G401 (cell line): Measurements from ENCODE around the gene MRPS24. TPM values are rescaled to one million over a fixed set of nuclear protein-coding genes. Genes with fewer than 3 reads are reported as not detected.
"Not testable (repeated sequence)": the region's sequence is repeated elsewhere in the genome, so short reads cannot be mapped to it uniquely, and the experiment has no call there.

ENCODE experiments used
- DNase-seq: peaks from one replicate; pipeline ENCODE4 v3.0.0-alpha.2; 2015; ENCODE audit warnings: low spot score
- in situ Hi-C: cut with HindIII; loops from 2 replicates; pipeline ENCODE4 v1.10.0; 2016; ENCODE audit warnings: low sequenced_read_pairs, mixed read lengths
- total RNA-seq: library from RNA; depleted of rRNA; stranded (reverse); fragments of >200 nt; shearing (Covaris generic); gene quantifications from 2 replicates; pipeline ENCODE4 v1.2.3, GENCODE V29; 2014; rRNA removed

MRPS24 gene
- 143 and 192 TPM in 2 replicates for total RNA-seq

DNA sequence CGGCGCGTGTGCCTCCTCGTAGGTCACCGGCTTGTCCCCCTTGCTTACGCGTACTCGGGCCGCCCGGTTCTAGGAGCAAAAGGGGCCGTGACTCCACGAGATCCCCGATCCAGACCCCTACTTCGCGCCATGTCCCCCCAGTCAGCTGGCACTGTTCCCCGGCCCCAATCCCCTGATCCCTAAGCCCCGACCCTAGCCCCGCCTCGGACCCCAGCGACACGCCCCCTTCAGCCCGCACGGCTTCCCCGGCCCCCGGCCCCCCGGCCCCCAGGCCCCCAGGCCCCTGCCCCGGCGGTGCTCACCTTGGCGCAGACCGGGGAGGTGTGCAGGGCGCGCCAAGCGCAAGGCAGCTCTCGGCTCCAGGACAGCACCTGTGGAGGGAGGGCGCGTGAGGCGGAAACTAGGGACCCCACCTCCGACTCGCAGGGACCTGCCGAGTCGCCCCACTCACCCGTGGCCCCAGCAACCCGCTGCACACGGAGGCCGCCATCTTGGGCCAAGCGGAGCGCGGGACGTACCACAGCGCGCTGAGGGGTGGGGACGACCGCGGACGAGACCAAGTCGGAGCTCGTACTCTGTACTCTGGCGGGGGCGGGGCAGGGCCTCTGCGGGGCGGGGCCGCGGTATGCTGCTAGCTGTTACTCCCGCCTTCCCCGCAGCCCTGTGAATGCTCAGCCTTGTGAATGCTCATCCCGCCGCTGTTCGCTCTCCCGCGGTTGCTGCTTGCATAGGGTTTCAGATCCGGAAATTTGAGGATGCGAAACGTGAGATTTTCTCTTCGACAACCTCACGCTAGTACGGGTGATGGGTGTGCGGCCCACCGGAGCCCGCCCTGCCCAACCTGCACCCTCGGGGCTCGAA, at the start of gene MRPS24:
TSS of gene MRPS24 (minus strand) at position 512 of the 861 bp plus-strand sequence. CDS start at position 490, 22 bp downstream.
- peak; percentile 96 for DNase-seq
- in situ Hi-C loops = no loop called here

DNA sequence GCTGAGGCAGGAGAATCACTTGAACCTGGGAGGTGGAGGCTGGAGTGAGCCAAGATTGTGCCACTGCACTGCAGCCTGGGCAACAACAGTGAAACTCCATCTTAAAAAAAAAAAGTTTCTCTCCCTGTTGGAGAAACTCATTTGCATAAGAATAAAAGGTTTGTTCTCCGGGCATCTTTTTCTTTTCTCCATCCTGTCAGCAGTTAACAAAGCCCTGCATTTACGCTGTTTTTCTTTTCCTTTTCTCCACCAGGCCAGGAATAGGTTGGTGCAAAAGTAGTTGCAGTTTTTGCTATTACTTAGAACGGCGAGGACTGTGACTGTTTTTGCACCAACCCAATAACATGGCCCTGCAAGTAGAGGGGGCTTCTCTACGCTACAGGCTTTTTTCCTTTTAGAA, 46.6 kb upstream of the MRPS24 start:
- DNase-seq = no peak
- in situ Hi-C loops = no loop called here

DNA sequence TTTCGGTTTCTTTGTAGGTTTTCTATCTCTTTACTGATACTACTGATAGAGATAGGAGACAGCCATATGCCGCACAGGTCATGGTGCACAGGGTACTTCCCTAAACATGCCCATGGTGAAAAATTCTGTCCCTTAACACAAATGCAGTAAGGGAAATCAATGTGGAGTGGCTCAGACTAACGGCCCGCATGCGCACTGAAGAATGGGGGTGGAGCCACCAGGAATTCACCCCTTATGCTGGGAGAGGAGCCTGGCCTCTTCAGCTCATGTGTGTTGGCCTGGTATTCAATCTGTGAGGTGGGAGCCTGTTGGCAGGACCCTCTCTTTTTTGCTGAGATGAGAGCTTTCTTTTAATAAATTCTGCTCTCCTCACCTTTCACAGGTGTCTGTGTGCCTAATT, 45.5 kb upstream of the MRPS24 start:
- in situ Hi-C loops = no loop called here
- no peak for DNase-seq

DNA sequence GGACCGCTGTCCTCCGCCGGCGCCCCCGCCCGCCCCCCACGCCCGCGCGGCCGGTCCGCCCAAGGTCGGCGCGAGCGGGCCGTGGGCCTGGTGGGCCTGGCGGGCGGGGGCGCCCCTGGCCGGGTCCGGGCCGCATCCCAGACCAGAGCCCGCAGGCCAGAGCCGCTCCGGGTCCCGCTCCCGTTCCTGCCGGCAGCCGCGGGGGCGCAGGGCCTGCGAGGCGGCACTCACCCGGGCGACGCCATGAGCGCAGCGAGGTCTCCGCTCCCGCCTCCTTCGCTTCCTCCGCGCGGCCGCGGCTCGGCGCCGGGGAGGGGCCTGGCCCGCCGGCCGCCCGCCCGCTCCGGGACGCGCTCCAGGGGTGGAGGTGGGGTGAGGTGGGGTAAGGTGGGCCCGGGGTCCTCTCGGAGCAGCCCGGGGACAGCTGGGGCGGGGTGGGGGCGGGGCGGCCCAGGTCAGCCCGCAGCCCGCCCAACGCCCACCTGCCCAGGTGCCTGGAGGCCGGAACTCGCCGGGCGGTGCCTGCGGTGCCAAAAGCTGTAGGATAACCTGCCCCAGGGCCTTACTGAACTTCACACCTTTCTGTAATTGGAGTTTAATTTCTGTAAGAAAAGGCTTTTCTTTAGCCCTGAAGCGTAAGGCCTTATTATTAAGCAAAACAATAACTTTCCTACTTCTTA, 37.2 kb upstream of the MRPS24 start, which contains the start of gene URGCP:
TSS of gene URGCP (minus strand) at position 266 of the 680 bp plus-strand sequence. CDS start at position 245, 21 bp downstream.
- in situ Hi-C loops = no loop called here
- peak; percentile 40 for DNase-seq

DNA sequence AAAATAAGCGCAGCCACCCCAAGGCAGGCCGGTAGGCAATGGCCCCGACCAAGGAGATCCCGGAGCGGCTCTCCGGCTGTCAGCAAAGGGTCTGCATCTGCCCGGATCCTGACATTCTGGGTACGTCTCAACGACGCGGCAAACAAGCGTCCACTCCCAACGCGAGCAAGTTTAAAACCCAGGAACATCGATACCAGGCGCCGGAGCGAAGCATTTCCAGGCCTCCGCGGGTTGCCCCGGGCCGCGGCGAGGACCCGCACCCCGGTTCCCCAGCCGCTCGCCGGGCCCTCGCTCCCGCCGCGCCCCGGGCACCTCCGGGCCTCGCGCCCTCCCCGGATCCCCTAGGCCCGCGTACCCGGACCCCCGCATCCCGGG, 36.6 kb upstream of the MRPS24 start:
- peak; percentile 46 for DNase-seq
- in situ Hi-C loops = no loop called here

DNA sequence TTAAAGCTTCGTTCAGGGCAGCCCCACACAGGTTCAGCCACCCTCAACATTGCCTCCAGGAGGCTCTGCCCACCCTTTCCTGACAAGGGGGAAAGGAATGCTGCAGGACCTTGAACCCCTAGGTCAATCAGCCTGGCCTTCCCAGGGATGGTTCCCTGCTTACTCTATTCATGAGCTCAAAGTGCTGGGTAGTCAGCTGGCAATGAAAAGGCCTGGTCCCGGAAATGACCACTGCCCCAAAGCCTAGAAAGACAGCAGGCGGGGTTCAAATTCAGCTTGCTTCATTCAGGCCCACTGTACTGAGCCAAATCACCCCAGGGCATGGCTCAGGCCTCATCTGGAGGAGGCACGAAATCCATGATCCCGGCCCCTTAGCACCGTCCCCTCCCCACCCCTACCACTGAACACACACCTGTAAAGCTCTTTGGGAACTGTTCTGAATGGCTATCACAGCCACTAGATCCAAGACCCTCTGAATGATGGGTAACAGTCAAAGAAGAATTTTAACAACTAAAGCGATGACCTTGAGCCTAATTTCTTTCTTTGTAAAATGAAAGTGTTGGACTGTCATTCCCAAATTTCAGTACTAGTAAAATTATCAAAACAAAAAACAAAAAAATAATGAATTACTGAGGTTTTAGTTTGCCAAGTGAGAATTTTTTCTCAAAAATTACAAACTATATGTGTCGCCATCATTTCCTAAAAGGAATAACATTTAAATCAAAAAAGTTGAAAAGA, 36.1 kb upstream of the MRPS24 start:
- DNase-seq = peak; percentile 25

DNA sequence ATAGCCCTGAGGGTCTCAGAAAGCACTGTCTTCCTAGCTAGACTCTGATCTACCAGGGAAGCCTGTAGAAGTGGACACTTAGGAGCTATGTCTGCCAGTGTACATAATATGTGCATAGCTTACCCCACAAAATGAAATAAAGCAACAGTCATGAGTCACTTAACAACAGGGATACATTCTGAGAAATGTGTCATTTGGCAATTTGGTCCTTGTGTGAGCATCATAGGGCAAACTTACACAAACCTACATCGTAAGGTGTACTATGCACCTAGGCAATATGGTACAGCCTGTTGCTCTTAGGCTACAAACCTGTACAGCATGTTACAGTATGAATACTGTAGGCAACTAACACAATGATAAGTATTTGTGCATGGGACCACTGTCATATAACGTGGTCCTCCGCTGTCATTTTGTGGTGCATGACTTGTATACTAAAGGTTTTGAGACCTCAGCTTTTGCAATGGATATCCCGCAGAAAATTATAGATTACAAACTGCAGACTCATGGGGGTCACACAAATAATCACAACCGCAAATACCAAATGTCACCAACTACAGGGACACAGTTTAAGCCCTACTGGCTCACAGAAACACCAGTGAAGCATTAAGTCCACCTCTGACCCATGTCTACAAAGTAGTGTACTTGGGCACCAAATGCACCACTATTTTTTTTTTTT, 35.4 kb upstream of the MRPS24 start:
- DNase-seq = no peak

More for the DNA sequence above, 36.1 kb upstream of the MRPS24 start:
- in situ Hi-C loops = no loop called here

DNA sequence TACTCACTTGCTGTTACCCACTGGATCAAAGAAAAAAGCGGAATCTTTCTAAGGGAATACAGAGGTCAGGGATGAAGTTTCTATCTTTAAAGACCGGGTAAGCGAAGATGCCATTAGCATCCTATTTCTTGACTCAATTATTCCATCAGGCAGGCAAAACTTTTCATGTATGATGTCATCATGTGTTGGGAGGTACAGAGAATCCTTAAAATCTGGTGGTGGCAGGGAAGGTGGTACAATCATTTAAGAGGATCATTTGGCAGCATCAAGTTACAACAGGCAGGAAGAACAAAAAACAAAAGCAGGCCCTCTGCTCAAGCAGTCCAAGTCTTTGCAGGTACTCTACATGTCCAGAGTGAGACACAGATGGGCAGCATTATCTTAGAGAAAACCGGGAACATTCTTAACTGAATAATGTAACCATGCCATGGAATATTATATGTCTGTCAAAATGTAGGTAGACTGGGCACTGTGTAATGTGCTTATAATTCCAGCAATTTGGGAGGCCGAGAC, 33.3 kb upstream of the MRPS24 start:
- no peak for DNase-seq
- in situ Hi-C loops = no loop called here

More for the DNA sequence above, 35.4 kb upstream of the MRPS24 start:
- in situ Hi-C loops = no loop called here

DNA sequence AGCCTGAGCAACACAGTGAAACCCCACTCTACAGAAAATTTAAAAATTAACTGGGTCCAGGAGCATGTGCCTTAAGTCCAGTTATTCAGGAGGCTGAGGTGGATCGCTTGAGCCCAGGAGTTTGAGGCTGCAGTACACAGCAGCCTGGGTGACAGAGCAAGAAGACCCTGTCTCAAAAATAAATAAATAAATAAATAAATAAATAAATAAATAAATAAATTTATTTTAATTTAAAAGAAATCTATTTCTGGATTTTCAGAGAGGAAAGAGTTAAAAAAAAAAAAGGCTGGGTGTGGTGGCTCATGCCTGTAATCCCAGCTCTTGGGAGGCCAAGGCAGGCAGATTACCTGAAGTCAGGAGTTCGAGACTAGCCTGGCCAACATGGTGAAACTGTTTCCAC, 29.3 kb upstream of the MRPS24 start:
- in situ Hi-C loops, DNase-seq: not testable (repeated sequence)

DNA sequence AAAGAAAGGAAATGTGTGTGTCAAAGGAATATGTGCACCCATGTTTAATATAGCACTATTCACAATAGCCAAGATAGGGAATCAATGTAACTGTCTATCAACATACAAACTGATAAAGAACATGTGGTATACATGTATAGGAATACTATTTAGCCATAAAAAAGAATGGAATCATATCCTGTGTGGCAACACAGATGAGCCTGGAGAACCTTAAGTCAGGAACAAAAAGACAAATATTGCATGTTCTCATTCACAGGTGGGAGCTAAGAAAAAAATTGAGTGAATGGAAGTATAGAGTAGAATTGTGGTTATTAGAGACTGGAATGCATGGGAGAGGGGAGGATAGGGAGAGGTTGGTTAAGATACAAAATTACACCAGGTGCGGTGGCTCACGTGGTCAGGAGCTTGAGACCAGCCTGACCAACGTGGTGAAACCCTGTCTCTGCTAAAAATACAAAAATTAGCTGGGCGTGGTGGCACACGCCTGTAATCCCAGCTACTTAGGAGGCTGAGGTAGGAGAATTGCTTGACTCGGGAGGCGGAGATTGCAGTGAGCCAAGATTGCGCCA, 26.6 kb upstream of the MRPS24 start:
- in situ Hi-C loops = no loop called here
- no peak for DNase-seq

DNA sequence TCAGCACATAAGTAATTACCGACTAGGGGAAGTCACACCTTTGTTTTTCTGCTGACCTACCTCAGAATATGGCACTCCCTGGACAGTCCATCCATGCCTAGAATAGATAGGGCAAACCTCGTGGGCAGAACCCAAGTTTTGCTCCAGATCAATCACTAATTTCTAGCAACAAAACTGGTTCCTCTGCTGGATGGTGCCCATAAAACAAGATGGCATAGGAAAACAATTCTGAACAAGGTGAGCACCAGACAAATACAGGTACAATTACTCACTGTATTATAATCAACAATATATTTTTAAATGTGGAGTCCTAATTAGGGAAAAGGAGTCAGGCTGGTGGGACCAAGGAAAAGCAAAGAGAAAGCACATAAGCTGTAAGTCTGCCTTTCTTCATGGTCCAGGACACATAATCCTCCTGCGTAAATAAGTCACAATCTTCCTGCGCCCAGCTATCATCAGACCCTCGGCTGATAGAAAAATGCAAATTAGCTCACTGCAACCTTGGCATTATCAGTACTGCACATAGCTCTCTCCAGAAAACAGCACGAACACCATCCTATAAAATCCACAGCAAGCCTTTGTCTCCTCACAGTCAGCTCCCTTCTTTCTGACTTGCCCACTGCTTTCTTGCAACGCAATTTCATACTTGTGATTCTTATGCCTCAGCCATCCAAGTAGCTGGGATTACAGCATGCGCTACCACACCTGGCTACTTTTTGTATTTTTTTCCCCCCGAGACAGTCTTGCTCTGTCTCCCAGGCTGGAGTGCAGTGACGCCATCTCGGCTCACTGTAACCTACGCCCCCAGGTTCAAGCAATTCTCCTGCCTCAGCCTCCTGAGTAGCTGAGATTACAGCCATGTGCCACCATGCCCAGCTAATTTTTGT, 22.0 kb upstream of the MRPS24 start:
- peak; percentile 23 for DNase-seq
- in situ Hi-C loops = no loop called here

DNA sequence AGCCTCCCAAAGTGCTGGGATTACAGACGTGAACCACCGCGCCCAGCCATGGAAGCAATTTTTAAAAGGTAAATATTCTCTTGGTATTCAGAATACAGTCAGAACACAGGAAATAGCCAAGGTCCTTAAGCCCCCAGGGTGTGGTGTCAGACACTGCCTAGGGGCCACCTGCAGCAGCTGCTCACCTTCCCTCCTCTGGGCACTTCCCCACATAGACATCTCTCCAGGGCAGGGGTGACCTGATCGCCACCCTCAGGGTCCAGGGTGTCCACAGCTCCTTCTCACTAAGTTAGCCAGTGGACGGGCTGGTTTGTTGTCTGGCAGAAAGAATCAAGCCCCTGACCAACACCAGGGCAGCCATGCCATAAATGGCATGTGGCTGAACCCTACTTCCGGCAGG, 21.2 kb upstream of the MRPS24 start:
- no peak for DNase-seq
- in situ Hi-C loops = no loop called here

DNA sequence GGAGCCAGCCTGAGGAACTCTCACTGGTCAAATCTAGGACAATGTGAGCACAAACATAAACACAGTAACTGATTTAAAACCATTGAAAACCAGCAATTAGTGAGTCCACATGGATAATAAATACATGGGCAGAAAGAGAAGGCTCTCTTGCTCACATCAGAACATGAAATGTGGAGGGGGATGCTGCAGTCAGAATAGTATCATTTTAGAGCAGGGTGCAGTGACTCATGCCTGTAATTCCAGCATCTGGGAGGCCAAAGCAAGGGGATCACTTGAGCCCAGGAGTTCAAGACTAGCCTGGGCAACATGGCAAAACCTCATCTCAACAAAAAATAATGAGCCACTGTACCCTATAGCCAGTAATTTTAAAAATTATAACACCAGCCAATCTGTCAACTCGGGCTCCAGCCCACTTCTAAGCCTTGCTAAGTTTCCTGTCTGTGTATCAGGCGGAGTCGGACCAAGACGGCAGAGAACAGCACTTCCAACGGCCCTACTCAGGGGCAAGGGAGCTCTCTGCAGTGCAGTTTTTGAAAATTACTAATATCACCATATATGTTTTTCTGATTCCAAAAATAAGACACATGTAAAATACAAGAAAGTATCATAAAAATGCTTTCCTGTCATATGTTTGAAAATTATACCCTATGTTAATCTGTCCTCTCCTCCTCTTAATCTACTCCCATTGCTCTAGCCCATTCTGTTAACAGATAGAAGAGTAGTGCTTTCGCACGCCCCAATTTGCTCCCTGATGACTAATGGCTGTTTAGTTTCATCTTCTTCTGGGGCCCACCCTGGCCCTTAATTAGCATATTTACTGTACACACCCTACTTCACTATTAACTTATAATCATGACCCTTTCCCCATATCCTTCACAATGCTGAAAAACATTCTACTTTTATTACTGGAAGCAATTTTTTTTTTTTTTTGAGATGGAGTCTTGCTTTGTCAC, 20.0 kb upstream of the MRPS24 start:
- DNase-seq = no peak
- in situ Hi-C loops = no loop called here

DNA sequence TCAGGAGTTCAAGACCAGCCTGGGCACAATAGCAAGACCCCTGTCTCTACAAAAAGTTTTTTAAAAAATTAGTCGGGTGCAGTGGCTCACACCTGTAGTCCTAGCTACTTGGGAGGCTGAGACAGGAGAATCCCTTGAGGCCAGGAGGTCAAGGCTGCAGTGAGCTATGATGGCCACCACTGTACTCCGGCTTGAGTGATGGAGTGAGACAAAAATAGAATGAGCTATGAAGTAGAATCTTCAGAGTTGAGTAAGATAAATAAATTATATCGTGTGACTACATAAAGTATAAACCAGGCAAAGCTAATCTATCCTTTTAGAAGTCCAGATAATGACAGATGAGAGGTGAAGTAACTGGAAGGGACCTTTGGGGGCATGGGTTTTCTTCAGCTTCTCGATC, 15.3 kb upstream of the MRPS24 start:
- in situ Hi-C loops = no loop called here
- DNase-seq = no peak

DNA sequence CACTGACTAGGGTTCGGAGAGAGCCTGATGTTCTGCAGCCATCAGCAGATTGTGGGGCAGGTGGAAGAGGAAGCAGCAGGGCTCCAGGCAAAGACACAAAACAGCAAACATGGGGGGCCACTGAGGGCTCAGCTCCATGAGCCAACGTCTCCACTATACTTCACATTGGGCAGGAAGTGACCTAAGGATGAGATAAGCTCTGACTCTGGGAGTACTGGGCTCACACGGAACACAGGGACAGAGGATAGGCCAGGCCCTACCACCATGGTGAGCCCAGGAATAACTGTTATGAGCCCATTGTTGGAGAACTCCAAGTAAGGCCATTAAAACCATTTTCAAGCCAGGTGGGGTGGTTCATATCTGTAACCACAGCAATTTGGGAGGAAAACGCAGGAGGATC, 14.9 kb upstream of the MRPS24 start:
- in situ Hi-C loops = no loop called here
- no peak for DNase-seq

DNA sequence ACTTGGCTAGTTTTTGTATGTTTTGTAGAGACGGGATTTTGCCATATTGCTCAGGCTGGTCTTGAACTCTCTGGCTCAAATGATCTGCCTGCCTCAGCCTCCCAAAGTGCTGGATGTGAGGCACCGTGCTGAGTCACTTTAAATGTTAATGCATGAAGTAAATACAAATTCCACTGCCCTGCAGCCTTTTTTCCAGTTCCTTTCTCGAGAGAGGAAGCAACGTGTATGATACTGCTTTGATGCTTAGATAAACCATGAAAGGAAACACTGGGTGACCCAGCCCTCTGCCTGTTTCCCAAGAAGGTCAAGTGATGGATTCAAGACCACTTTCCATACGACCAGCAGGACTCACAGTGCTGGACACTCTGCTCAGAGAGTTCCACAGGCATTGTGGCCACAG, 11.3 kb upstream of the MRPS24 start:
- in situ Hi-C loops = no loop called here
- DNase-seq = no peak

DNA sequence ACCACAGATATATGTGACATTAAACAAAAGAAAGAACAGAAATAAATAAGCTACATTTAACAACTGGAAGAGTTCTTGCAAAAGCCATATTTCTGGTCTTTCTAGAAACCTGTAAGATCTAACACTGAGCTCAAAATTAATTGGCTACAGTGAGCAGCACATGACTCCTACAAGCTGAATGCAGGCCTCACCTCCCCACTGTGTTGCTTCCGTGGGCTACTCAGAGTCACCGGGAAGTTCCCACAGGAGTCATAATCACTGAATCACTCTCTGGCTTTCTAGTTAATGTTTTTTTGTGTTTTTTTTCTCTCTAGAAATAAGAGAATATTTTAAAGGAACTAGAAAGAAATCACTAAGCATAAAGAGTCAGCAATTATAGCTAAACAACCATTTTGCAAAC, 10.2 kb upstream of the MRPS24 start:
- DNase-seq = no peak
- in situ Hi-C loops = no loop called here
